HG02571 (cell line): ENCODE measurements around the gene ADAM17.
"Not testable (repeated sequence)": the region's sequence is repeated elsewhere in the genome, so short reads cannot be mapped to it uniquely, and the experiment has no call there.

Source experiments
- ATAC-seq: cut with Tn5 transposase; IDR thresholded peaks from one replicate; pipeline ENCODE4 v1.9.1; 2021; ENCODE audit warnings: mild to moderate bottlenecking, moderate library complexity; ENCODE audit not compliant: unreplicated experiment

The ADAM17 gene

DNA sequence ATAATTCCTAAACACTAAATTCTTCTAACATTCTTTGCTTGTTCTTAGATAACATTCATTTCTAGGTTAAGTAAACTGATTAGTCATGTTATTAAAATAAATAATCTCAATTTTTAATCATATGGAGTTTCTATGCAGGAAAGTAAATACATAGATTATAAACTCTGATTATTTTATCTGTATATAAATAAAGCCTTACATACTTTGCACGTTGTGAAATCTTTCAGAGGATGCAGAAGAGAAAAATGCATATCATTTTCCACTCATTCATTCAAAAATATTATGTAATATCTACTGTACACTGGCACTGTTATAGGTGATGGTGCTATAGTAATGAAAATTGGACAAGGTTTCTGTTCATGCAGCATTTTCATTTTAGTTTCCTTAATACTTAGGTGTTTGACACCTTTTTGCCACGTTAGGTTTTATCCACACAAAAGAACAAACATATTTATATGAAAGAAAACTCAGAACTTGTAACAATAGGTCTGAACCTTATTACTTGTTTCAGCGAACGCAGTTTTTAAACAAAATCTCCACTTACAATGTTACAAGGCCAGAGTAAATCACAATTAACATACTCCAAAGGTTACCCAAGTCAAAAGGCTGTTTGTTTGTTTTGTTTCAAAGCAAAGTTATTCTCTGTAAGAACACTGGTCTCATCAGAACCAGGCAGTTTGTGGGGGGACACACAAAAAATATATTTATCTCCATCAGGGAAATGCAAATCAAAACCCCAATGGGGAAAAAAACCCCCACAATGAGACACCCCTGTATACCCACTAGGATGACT is 27.4 kb downstream of the ADAM17 start:
- ATAC-seq, result no peak

GRCh38 chr2:9525266-9525665 is 30.4 kb downstream of the ADAM17 start:
- ATAC-seq, result no peak

- ATAC-seq, result no peak
These were observed 31.3 kb downstream of the ADAM17 start for GRCh38 chr2:9524291-9524690.

- no peak for ATAC-seq
These were observed 36.4 kb downstream of the ADAM17 start for GRCh38 chr2:9519250-9519649.

GRCh38 chr2:9518780-9519179 is 36.9 kb downstream of the ADAM17 start:
- no peak for ATAC-seq

DNA sequence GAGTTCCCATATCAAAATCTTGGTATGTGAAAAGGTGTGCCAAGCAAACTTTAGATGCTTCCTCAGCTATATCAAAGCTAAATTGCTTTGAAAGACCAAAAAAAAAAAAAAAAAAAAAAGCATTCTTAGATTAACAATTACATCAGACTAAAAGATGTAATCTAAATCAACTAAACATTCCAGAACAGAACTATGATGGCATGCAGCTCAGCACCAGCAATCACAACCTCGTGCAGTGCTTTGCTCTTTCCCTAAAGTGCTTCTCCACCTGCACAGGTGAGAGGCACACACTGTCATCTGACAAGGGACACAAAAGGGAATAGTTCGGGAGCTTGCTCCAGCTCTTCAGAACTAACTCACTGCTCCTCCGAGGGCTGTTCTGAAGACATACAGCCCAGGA is 37.5 kb downstream of the ADAM17 start:
- ATAC-seq, result no peak

GRCh38 chr2:9517118-9517782 is 38.4 kb downstream of the ADAM17 start:
- no peak for ATAC-seq

GRCh38 chr2:9513946-9514345 is 41.7 kb downstream of the ADAM17 start:
- not testable (repeated sequence) for ATAC-seq

GRCh38 chr2:9508931-9509330 is 46.7 kb downstream of the ADAM17 start:
- ATAC-seq, result no peak

DNA sequence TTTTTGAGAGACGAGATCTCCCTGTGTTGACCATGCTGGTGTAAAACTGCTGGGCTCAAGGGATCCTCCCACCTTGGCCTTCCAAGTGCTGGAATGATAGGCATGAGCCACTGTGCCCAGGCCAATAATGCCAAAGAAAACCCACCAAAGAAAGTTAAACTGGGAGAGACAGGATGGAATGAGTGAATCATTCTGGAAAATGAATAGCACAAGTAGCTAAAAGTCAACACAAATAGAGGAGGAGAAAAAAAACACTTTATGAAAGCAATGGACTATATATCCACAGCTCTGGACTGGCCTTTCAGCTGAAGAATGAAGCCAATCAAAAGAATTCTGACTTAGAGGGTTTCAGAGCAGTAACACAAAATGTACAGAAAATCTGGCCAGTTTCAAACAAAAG is 57.4 kb downstream of the ADAM17 start:
- no peak for ATAC-seq

DNA sequence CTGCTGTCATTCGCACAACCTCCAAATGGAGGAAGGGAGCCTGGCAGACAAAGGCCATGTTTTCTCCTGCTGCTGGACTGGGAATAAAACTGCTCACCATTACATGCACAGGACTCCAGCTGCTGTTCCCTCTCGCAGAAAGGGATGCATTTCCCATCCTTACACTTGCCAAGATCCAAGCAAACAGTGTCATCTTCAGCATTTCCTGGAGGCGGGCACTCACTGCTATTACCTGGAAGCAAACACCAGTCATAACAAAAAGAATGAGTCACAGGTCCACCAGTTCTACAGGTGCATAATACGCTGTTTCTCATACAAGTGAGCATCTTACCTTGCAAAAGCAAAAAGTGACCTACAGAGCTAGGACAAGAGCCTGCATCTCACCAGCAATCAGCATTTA is 58.6 kb downstream of the ADAM17 start:
- ATAC-seq, result no peak

- ATAC-seq, result no peak
These were observed 61.5 kb downstream of the ADAM17 start for GRCh38 chr2:9494081-9494480.

DNA sequence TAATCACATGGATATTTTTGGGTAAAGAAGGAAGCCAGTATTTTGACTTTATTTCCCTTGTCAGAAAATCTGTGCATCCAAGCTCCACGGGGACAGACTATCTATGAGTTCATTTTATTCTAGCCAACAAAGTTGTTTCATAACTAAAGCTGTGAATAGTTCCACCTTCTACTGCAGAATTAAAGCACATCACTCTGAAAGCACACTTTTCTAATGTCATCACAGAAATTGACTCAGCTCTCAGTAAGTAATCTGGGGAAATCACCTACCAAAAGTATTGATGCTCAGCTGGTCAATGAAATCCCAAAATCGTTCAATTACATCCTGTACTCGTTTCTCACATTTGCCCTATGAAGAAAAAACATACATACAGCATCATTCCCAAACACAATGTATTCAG is 62.2 kb downstream of the ADAM17 start:
- ATAC-seq, result no peak

- ATAC-seq, result no peak
These were observed 62.7 kb downstream of the ADAM17 start for GRCh38 chr2:9492927-9493326.

- ATAC-seq, result no peak
These were observed 64.8 kb downstream of the ADAM17 start for GRCh38 chr2:9490789-9491188.

DNA sequence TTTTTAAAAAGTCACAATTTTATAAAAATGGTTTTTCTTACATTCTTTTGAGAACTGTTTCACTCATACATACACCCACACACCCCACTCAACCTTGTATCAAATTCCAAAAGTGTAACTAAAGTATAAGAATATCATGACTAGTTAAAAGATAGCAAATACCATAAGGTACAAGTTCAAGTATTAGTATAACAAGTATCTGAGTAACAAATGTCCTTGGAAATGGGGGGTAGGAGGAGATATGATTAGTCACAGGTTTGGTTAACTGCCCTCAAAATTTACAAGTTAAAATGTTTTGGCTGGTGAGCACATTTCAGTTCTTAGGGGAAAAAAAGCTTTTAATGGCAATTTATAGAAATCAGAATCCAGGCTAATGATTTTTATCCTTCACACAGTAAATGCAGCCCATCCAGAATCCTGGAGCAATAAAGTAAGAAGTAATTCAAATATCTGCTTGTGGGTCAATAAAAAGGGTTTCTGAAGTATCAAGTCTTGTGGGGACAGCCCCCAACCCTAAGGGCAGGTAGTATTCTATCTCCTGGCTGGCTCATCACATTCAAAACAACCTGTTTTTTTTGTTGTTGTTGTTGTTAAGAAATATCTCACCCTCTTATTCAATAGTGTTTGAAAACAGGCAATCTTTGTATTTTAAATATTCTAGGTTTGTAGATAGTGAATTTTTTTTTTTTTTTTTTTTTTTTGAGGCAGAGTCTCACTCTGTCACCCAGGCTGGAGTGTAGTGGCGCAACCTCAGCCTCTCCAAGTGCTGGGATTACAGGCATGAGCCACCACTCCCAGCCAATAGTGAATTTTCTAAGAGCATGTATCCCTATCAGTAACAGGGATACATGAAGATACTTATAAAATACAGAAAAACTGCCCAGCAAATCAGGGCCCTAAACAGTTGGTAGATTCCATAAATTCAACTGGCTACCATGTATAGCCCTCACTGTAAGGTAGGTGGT is 66.8 kb downstream of the ADAM17 start:
- no peak for ATAC-seq

- no peak for ATAC-seq
These were observed 71.1 kb downstream of the ADAM17 start for GRCh38 chr2:9484533-9484932.

- no peak for ATAC-seq
These were observed 72.5 kb downstream of the ADAM17 start for GRCh38 chr2:9483107-9483506.

DNA sequence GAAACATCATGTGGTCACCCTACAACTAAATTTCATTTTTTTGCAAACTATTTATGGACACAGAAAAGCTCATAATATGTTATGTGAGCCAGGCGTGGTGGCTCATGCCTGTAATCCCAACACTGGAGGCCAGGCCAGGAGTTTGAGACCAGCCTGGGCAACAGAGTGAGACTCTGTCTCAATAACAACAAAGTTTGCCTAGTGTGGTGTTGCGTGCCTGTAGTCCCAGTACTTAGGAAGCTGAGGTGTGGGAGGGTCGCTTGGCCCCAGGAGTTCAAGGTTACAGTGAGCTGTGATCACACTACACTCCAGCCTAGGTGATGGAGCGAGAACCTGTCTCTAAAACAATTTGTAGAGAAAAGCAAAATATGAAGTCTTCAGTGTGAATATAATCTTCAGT is 75.5 kb downstream of the ADAM17 start:
- no peak for ATAC-seq

DNA sequence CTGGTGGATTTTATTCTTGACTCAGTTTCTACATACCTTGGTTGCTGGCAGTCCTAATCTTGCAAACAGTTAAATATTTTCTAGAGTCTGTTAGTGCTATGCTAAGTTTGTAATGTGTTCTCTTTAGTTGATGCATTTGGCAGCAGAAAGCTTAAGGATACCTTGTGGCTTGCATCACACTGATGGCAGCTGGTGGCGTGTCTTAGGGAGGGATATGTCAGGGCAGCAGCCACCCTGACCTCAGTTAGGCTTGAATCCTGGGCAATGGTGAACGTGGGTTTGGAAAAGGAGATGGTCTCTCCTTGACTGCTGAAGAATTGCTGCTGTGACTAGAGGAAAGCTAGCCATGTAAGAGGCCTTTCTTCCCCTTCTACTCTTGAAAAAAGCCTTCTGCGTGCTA is 77.1 kb downstream of the ADAM17 start:
- ATAC-seq, result no peak

DNA sequence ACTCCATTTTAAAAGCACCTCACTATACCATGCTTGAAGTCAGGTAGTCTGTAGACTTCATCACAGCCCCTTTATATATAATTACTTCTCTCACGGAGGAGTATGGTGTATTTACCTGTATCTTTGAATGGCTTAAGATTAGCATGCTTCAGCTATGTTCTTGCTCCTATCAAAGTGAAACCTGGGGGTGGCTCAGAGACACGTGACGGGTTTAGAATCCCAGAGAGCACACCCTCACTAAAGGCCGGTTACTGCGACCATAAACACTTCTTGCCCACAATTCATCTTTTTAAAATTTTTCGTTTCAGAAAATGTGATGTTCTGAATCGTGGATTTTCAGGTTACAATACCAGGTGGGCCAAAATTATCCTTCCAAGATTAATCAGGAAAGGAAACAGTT is 77.7 kb downstream of the ADAM17 start:
- no peak for ATAC-seq
